IMR-90 (cell line): ENCODE measurements around the gene KL. TPM values are rescaled to one million over a fixed set of nuclear protein-coding genes. Genes with fewer than 3 reads are reported as not detected.

ENCODE experiments used
- ATAC-seq: fragments of 200-7000 bp; cut with Tn5 transposase; 2 replicates; pipeline ENCODE4 v1.9.1; 2020; ENCODE audit warnings: low read depth, mild to moderate bottlenecking, moderate library complexity
- BruUV-seq: library from RNA; stranded (reverse); fragments of 400-500 nt; replicated peaks from 2 replicates; lab custom pipeline; 2021; lab: Mats Ljungman, UMichigan
- CTCF ChIA-PET: fragments of 300-600 bp; formaldehyde crosslinking; extraction: SDS; loops from one replicate; lab custom pipeline; 2021; ENCODE audit warnings: antibody characterized with exemption; lab: Yijun Ruan, JAX
- POLR2A ChIA-PET: fragments of 300-600 bp; sonication (Branson Sonifier 250); formaldehyde crosslinking; loops from one replicate; lab custom pipeline; 2022; ENCODE audit warnings: antibody characterized with exemption; ENCODE audit not compliant: unreplicated experiment; lab: Charles Lee
- DNase-seq: peaks from one replicate; pipeline ENCODE4 v3.0.0; 2013
- H2AFZ ChIP-seq: replicated peaks from 2 replicates; pipeline ENCODE3; 2013; ENCODE audit warnings: low read length, mild to moderate bottlenecking; ENCODE audit not compliant: poor library complexity
- H2AK5ac ChIP-seq: 2 replicates; pipeline ENCODE4 v1.6.1; 2013; ENCODE audit warnings: low read depth, low read length, inconsistent platforms
- H2AK9ac ChIP-seq: replicated peaks from 2 replicates; pipeline ENCODE3; 2013; ENCODE audit warnings: mild to moderate bottlenecking, low read depth, low read length, moderate library complexity; ENCODE audit not compliant: poor library complexity
- H2BK120ac ChIP-seq: 2 replicates; pipeline ENCODE4 v1.6.1; 2013; ENCODE audit warnings: low read depth, low read length, inconsistent platforms
- H2BK15ac ChIP-seq: 3 replicates; pipeline ENCODE4 v1.6.1; 2013; ENCODE audit warnings: low read depth, low read length, inconsistent platforms
- H2BK20ac ChIP-seq: 2 replicates; pipeline ENCODE4 v1.6.1; 2013; ENCODE audit warnings: low read depth, mild to moderate bottlenecking, inconsistent platforms, low read length, moderate library complexity
- H2BK5ac ChIP-seq: 2 replicates; pipeline ENCODE4 v1.6.1; 2013; ENCODE audit warnings: mild to moderate bottlenecking, low read depth, low read length, inconsistent platforms; ENCODE audit not compliant: poor library complexity, severe bottlenecking
- H3K14ac ChIP-seq: replicated peaks from 2 replicates; pipeline ENCODE4 v1.6.1; 2013; ENCODE audit warnings: low read depth, low read length, inconsistent platforms
- H3K18ac ChIP-seq: 2 replicates; pipeline ENCODE4 v1.6.1; 2013; ENCODE audit warnings: low read depth, low read length, control low read depth
- H3K23ac ChIP-seq: 2 replicates; pipeline ENCODE4 v1.6.1; 2013; ENCODE audit warnings: low read depth, low read length, inconsistent platforms
- H3K27ac ChIP-seq: 2 replicates; pipeline ENCODE4 v1.5.1; 2013; ENCODE audit warnings: mild to moderate bottlenecking, control low read depth, low read length; ENCODE audit not compliant: insufficient read depth
- H3K27me3 ChIP-seq: 2 replicates; pipeline ENCODE4 v1.6.1; 2013; ENCODE audit warnings: low read length; ENCODE audit not compliant: control insufficient read depth, insufficient read depth
- H3K36me3 ChIP-seq: 2 replicates; pipeline ENCODE4 v1.6.1; 2013; ENCODE audit warnings: low read length, mixed read lengths; ENCODE audit not compliant: control insufficient read depth, insufficient read depth
- H3K4ac ChIP-seq: 2 replicates; pipeline ENCODE4 v1.6.1; 2013; ENCODE audit warnings: low read depth, low read length, inconsistent platforms
- H3K4me1 ChIP-seq: 2 replicates; pipeline ENCODE4 v1.6.1; 2013; ENCODE audit warnings: low read length, mixed read lengths; ENCODE audit not compliant: control insufficient read depth, insufficient read depth
- H3K4me2 ChIP-seq: 2 replicates; pipeline ENCODE4 v1.6.1; 2013; ENCODE audit warnings: low read depth, mild to moderate bottlenecking, control low read depth, low read length, moderate library complexity
- H3K4me3 ChIP-seq: 2 replicates; pipeline ENCODE4 v1.5.1; 2013; ENCODE audit warnings: low read depth, mild to moderate bottlenecking, control low read depth, low read length, moderate library complexity; ENCODE audit not compliant: insufficient read depth
- H3K56ac ChIP-seq: 2 replicates; pipeline ENCODE4 v1.6.1; 2013; ENCODE audit warnings: low read length, inconsistent platforms; ENCODE audit not compliant: insufficient read depth; ENCODE audit errors: extremely low read depth
- H3K79me1 ChIP-seq, 2 experiments: 2 replicates each; pipeline ENCODE4 v1.6.1; 2013; ENCODE audit warnings: low read length in 2 of 2, inconsistent platforms in 1 of 2, low read depth in 1 of 2
- H3K9ac ChIP-seq: 2 replicates; pipeline ENCODE4 v1.6.1; 2013; ENCODE audit warnings: low read depth, low read length, control low read depth
- H3K9me1 ChIP-seq: 2 replicates; pipeline ENCODE4 v1.6.1; 2013; ENCODE audit warnings: low read length, inconsistent platforms; ENCODE audit not compliant: insufficient read depth
- H3K9me3 ChIP-seq: 2 replicates; pipeline ENCODE4 v1.6.1; 2013; ENCODE audit warnings: low read length; ENCODE audit not compliant: control insufficient read depth, insufficient read depth
- H4K20me1 ChIP-seq: 2 replicates; pipeline ENCODE4 v1.6.1; 2013; ENCODE audit warnings: low read length, inconsistent platforms; ENCODE audit not compliant: insufficient read depth
- H4K5ac ChIP-seq: 2 replicates; pipeline ENCODE4 v1.6.1; 2013; ENCODE audit warnings: mild to moderate bottlenecking, low read depth, low read length, control low read depth
- H4K8ac ChIP-seq, 2 experiments: 2 replicates each; pipeline ENCODE4 v1.6.1; 2013; ENCODE audit warnings: low read depth in 2 of 2, low read length in 2 of 2, control low read depth in 1 of 2, inconsistent platforms in 1 of 2
- H4K91ac ChIP-seq: 2 replicates; pipeline ENCODE4 v1.6.1; 2013; ENCODE audit warnings: low read depth, low read length, inconsistent platforms; ENCODE audit not compliant: insufficient read depth
- BHLHE40 ChIP-seq: fragments of 150-350 bp; IDR thresholded peaks from 2 replicates; pipeline ENCODE4 v1.6.1; 2016; ENCODE audit warnings: mild to moderate bottlenecking, low read depth, low read length
- CHD1 ChIP-seq: IDR thresholded peaks from 2 replicates; pipeline ENCODE4 v1.6.1; 2012; ENCODE audit warnings: low read depth, low read length, improper control_type of control experiment
- CTCF ChIP-seq: conservative IDR thresholded peaks from 2 replicates; pipeline ENCODE4 v1.5.1; 2012; ENCODE audit warnings: mild to moderate bottlenecking, low read depth, low read length, improper control_type of control experiment
- ELK1 ChIP-seq: fragments of 150-350 bp; IDR thresholded peaks from 2 replicates; pipeline ENCODE4 v1.6.1; 2016; ENCODE audit warnings: low read depth, mild to moderate bottlenecking, low read length, moderate library complexity, borderline replicate concordance
- FOS ChIP-seq: fragments of 150-350 bp; IDR thresholded peaks from 2 replicates; pipeline ENCODE4 v1.6.1; 2016; ENCODE audit warnings: low read depth, low read length
- MAZ ChIP-seq: IDR thresholded peaks from 2 replicates; pipeline ENCODE4 v1.6.1; 2012; ENCODE audit warnings: low read depth, mild to moderate bottlenecking, low read length, improper control_type of control experiment, moderate library complexity, borderline replicate concordance
- MXI1 ChIP-seq: IDR thresholded peaks from 2 replicates; pipeline ENCODE4 v1.6.1; 2012; ENCODE audit warnings: low read depth, mild to moderate bottlenecking, low read length, moderate library complexity, borderline replicate concordance
- RCOR1 ChIP-seq: IDR thresholded peaks from 2 replicates; pipeline ENCODE4 v1.6.1; 2012; ENCODE audit warnings: mild to moderate bottlenecking, low read length, improper control_type of control experiment; ENCODE audit not compliant: insufficient replicate concordance
- SMC3 ChIP-seq: fragments of 150-350 bp; IDR thresholded peaks from 2 replicates; pipeline ENCODE4 v1.6.1; 2016; ENCODE audit warnings: low read depth, mild to moderate bottlenecking, antibody characterized with exemption, low read length, moderate library complexity
- WGBS, 2 experiments: methylation state at CpG; one replicate each; pipeline versions ENCODE4 v1.1.5 to v1.1.7; 2013; ENCODE audit warnings: missing lambda C conversion rate in 2 of 2; ENCODE audit not compliant: insufficient read length in 1 of 2; ENCODE audit errors: extremely low coverage in 2 of 2; 5-methylcytosine and 5-hydroxymethylcytosine counted together
- dilution Hi-C: fragments of 300-500 bp; cut with HindIII; formaldehyde crosslinking; loops from one replicate; pipeline ENCODE4 v1.14.3; 2018; ENCODE audit warnings: low sequenced_read_pairs; ENCODE audit not compliant: unreplicated experiment
- in situ Hi-C: fragments of 300-500 bp; cut with MboI; formaldehyde crosslinking; loops from 3 replicates; pipeline ENCODE4 v1.14.3; 2019; ENCODE audit warnings: low sequenced_read_pairs, inconsistent platforms, mixed read lengths
- intact Hi-C: fragments of 100-400 bp; cut with micrococcal nuclease; formaldehyde crosslinking; loops from 2 replicates; pipeline ENCODE4 v1.10.0; 2022
- polyA plus RNA-seq, 3 experiments: library from polyadenylated mRNA; depleted of rRNA; stranded (reverse); fragments of >200 nt; gene quantifications; 2 replicates each; pipeline ENCODE4 v1.2.3, GENCODE V29; 2012; ENCODE audit warnings: low replicate concordance in 1 of 3
- total RNA-seq: library from RNA; depleted of rRNA; stranded (reverse); fragments of >200 nt; gene quantifications from 2 replicates; pipeline ENCODE4 v1.2.3, GENCODE V29; 2012

KL gene
- total and polyA plus RNA-seq, 2 of the 4 experiments (the other 2 are of a cell fraction), result not detected

- Histone ChIP-seq H2BK120ac (peak overlapping the region; percentile 30; the same call in 1 of the 2 replicates), H4K91ac (no peak overlapping the region), H2BK5ac (peak overlapping the region; percentile 2), H3K14ac (peak overlapping the region; percentile 53), H3K4me1 (0 out of 2 replicates have a peak, but pooled peaks cover 1% of the 10 kb centered on the region), H2BK15ac (peak overlapping the region; percentile 1; the same call in 1 of the 3 replicates), H3K27ac (no peak overlapping the region; the same call in 1 of the 2 replicates), H2AK5ac (no peak overlapping the region), H4K20me1 (no peaks in the 10 kb centered on the region), H2AK9ac (no peak overlapping the region), H3K23ac (0 out of 2 replicates have a peak overlapping the region, but pooled peaks have one; percentile 7), H3K18ac (0 out of 2 replicates have a peak overlapping the region, but pooled peaks have one; percentile 50), H4K5ac (peak overlapping the region; percentile 41; the same call in 1 of the 2 replicates), H3K4me3 (peak overlapping the region; percentile 0; the same call in 1 of the 2 replicates), H2BK20ac (peak overlapping the region; percentile 16; the same call in 1 of the 2 replicates), H2AFZ (peak overlapping the region; percentile 27), H3K9ac (peak overlapping the region; percentile 3; the same call in 1 of the 2 replicates), H3K9me1 (no peaks in the 10 kb centered on the region), H3K56ac (peak overlapping the region; percentile 54; the same call in 1 of the 2 replicates), H4K8ac (peak overlapping the region; percentile 0 to 38; a peak in 1 of 4 replicates), H3K4me2 (peak overlapping the region; percentile 18), H3K27me3 (no peaks in the 10 kb centered on the region), H3K36me3 (no peaks in the 10 kb centered on the region), H3K4ac (0 out of 2 replicates have a peak overlapping the region, but pooled peaks have one; percentile 8), H3K9me3 (no peaks in the 10 kb centered on the region), H3K79me1 (no peaks in the 10 kb centered on the region)
- no TSS peak for BruUV-seq
- TF ChIP-seq FOS (no peak), CTCF (no peak), MXI1 (no peak), BHLHE40 (no peak), ELK1 (no peak), SMC3 (no peak), MAZ (no peak), CHD1 (no peak), RCOR1 (no peak)
- ChIA-PET POLR2A (no interaction called here), CTCF (interaction anchor here (0.7 kb wide), 1 partner anchor 140 kb away, joined by 3 read pairs; no protein-coding TSS in a partner anchor)
- DNase-seq (peak; percentile 55), ATAC-seq (peak; percentile 90)
- no CpG with 5 or more reads among the region's 7 CpGs for WGBS, 2 experiments
- intact Hi-C loops (no loop called here), dilution Hi-C loops (no loop called here), in situ Hi-C loops (no loop called here)
Measured at GRCh38 chr13:32969516-32969941, 46.7 kb upstream of the KL start.
